ENCODE results near the gene CD1B.

DNA sequence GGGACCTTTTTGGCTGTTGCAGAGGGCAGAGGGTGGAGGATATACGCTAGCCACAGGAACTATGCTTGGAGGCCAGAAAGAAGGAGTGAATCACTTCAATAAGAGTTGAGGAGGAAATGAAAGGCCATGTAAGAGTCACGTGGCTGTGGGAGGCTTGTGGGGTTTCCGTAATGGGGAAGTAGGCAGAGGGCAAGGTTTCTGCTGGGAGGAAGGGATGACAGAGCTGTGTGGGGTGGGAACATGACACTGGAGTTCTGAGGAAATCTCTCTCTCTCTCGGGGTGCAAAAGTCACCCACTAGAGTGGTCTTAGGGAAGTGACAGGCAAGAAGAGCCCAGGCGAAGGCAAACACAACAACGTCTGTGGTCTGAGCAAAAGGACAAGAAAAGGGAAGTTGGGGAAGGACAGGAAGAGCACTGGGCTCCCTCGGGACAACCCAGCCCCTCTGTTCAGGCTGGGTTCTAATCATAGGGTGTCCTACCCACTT, 45.5 kb downstream of the CD1B start:
- TF ChIP-seq EZH2 (IDR thresholded peaks at IDR 0.05; ENCODE audit: borderline replicate concordance) = no peak
- TF ChIP-seq, protein P1, sequence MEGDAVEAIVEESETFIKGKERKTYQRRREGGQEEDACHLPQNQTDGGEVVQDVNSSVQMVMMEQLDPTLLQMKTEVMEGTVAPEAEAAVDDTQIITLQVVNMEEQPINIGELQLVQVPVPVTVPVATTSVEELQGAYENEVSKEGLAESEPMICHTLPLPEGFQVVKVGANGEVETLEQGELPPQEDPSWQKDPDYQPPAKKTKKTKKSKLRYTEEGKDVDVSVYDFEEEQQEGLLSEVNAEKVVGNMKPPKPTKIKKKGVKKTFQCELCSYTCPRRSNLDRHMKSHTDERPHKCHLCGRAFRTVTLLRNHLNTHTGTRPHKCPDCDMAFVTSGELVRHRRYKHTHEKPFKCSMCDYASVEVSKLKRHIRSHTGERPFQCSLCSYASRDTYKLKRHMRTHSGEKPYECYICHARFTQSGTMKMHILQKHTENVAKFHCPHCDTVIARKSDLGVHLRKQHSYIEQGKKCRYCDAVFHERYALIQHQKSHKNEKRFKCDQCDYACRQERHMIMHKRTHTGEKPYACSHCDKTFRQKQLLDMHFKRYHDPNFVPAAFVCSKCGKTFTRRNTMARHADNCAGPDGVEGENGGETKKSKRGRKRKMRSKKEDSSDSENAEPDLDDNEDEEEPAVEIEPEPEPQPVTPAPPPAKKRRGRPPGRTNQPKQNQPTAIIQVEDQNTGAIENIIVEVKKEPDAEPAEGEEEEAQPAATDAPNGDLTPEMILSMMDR (IDR thresholded peaks at IDR 0.05; ENCODE audit: poor library complexity) = no peak

All from hepatocyte (in vitro differentiated cells).